ENCODE measurements around the gene HSFX4.
"Not testable (repeated sequence)": the region's sequence is repeated elsewhere in the genome, so short reads cannot be mapped to it uniquely, and the experiment has no call there.

The HSFX4 gene, protein sequence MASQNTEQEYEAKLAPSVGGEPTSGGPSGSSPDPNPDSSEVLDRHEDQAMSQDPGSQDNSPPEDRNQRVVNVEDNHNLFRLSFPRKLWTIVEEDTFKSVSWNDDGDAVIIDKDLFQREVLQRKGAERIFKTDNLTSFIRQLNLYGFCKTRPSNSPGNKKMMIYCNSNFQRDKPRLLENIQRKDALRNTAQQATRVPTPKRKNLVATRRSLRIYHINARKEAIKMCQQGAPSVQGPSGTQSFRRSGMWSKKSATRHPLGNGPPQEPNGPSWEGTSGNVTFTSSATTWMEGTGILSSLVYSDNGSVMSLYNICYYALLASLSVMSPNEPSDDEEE

DNA sequence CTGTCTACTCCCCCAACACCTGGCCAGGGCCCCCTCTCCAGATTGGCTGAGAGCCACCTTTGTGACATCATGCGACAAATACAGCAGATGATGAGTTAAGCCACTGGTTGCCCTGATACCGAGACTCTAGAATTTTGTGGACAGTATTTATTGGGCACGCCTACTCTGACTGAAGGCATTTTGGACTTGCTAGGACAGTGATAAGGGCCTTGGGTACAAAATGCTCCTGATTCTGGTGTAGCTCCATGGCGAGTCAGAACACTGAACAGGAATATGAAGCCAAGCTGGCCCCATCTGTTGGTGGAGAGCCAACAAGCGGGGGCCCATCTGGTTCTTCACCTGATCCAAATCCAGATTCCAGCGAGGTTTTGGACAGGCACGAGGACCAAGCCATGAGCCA, at the start of gene HSFX4:
Gene HSFX4 (plus strand): TSS at position 174 of the 400 bp plus-strand sequence. CDS start 72 bp downstream, at position 246.
- DNase-seq: not testable (repeated sequence)

DNA sequence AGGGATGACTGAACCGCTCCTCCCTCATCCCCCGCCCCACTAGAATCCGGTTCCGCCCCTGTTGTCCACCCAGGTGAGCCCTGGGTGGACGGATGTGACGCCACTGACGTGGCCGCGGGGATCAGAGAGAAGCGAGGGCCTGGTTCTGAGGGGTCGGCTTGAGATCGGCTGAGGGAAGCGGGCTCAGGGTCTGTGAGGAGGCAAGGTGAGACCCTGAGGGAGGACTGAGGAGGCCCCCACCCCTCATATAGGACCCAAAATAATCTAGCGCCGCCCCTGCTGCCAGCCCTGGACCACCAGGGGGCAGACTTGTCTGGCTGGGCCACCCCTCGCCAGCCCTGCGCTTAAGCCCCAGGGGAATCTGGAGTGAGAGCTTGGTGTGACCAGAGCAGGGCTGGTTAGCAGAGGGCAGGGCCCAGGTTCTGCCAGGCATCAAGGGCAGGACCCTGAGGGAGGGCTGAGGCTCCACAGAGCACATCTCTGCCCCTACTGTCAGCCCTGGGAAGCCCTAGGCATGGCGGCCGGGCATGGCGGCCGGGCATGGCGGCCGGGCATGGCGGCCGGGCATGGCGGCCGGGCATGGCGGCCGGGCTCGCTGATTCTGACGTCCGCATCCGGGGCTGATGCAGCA, 48.2 kb upstream of the HSFX4 start, which contains the start of gene MAGEA8:
Gene MAGEA8 (plus strand): TSS at position 103 of the 631 bp plus-strand sequence. CDS start 3,090 bp downstream, outside the sequence.
- no peak for DNase-seq

DNA sequence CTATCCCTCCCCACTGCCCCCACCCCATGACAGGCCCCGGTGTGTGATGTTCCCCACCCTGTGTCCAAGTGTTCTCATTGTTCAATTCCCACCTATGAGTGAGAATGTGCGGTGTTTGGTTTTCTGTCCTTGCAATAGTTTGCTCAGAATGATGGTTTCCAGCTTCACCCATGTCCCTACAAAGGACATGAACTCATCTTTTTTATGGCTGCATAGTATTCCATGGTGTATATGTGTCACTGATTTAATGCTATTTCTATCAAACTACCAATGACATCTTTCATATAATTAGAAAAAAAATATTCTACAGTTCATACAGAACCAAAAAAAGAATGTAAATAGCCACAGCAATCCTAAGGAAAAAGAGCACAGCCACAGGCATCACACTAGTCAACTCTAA, 38.5 kb upstream of the HSFX4 start:
- not testable (repeated sequence) for DNase-seq

DNA sequence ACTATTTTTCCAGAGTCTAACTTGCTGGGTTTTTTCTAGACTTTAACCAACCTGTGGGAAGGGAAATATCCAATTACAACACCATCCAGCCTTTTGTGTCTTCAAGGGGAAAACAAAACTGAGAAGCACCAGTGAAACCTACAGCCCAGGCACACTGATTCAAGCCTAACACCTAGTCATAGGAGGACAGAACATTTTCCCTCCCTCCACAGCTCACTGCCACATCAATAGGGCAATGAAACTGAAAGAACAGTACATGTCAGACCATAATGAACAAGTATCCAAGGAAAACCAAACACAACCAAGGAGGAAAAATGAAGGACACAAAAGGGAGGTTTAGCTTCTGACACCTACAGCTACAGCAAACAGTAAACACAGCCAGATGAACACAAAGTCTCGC, 30.8 kb upstream of the HSFX4 start:
- DNase-seq: no peak

DNA sequence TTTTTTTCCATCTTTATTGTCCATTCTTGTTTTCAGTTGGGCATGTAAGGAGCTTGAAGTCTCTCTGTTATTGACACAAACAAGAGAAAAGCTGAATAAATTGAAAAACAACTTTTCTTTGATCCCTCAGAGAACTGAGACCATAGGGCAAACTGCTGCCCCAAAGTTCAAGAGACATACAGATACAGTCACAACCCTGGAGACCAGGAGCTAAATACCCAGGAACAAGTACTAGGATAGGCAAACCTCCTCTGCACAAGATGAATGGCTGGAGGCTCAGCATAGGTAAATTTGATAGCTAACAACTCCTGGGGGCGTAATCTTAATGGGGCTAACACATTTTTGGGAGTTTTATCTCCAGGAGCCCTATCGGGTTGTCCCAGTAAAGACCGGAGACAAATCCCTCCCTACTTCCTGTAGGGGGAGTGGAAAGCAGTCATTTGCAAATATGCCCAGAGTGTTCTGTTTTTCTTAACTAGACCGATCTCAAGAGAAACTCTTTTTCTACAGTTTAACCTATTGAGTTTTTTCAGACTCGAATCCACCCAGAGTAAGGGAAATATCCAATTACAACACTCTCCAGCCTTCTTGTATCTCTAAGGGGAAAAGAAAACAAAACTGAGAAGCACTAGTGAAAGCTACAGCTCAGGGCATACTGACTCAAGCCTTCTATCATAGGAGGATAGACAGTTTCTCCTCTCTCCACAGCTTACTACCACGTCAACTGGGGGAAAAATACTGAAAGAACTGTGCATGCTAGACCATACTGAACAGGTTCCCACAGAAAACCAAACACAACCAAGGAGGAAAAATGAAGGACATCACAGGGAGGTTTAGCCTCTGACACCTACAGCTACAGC, 25.3 kb upstream of the HSFX4 start:
- no peak for DNase-seq

DNA sequence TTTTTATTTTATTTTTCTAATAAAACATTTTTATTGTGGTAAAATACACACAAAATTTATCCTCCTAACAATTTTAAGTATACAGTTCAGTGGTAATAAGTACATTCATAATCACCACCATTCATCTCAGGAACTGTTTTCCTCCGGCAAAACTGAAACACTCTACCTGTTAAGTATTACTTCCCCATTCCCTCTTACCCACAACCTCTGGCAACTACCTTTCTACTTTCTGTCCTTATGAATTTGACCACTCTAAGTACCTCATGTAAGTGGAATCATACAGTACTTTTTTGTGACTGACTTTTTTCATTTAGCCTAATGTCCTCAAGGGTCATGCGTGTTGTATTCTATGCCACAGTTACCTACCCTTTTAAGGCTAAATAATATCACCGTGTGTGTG, 21.1 kb upstream of the HSFX4 start:
- no peak for DNase-seq

DNA sequence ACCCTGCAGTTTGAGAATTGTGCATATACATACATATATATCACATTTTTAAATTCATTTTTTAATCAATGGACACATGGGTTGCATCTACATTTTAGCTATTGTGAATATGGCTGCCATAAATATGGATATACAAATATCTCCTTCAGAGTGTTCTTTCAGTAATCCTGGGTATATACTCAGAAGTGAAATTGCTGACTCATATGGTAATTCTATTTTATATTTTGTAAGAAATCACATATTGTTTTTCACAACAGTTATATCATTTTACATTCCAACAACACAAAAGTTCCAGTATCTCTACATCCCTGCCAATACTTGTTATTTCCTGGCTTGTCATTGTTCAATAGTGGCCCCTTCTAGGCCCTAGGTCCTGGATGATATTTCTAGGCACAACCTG, 20.6 kb upstream of the HSFX4 start:
- DNase-seq: no peak

DNA sequence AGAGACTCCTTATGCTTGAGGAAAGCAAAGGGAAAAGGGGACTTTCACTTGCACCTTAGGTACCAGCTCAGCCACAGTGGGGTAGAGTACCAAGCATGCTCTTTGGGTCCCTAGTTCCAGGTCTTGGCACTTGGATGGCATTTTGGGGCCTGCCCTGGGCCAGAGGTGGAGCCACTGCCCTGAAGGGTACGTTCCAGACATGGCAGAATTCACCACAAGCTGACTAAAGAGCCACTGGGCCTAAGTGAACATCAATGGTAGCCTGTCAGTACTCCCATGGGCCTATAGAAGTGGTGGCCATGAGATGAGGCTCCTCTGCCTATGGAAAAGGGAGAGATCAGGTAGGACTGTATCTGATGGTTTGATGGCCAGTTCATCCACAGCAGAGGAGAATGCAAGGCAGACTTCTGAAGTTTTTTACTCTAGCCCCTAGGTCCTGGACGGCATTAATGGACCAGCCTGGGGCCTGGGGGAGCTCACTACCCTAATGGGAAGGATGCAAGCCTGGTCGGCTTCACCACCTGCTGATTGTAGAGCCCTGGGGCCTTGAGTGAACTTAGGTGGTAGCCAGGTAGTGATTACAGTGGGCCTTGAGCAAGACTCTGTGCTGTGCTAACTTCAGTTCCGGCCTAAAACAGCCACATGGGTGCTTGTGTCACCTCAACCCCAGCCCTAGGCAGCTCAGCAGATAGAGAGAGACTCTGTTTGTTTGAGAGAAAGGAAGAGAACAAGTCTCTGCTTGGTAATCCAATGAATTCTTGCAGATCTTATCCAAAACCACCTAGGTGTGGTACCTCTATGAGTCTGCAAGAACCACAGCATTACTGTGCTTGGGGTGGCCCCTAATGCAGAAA, 19.8 kb upstream of the HSFX4 start:
- DNase-seq: no peak

DNA sequence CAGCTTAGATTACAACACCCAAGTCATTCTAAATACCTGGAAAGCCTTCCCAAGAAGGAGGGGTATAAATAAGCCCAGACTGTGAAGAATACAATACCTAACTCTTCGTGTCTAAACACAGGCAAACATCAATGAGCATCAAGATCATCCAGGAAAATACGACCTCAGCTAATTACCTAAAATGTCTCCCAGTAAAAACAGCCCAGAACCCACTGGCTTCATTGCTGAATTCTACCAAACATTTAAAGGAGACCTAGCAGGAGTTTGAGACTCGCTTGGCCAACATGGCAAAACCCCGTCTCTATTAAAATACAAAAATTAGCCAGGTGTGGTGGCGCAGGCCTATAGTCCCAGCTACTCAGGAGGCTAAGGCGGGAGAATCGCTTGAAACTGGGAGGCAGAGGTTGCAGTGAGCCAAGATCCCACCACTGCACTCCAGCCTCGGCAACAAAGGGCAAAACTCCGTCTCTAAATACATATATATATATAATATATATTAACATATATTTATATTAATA, 19.1 kb upstream of the HSFX4 start:
- no peak for DNase-seq

DNA sequence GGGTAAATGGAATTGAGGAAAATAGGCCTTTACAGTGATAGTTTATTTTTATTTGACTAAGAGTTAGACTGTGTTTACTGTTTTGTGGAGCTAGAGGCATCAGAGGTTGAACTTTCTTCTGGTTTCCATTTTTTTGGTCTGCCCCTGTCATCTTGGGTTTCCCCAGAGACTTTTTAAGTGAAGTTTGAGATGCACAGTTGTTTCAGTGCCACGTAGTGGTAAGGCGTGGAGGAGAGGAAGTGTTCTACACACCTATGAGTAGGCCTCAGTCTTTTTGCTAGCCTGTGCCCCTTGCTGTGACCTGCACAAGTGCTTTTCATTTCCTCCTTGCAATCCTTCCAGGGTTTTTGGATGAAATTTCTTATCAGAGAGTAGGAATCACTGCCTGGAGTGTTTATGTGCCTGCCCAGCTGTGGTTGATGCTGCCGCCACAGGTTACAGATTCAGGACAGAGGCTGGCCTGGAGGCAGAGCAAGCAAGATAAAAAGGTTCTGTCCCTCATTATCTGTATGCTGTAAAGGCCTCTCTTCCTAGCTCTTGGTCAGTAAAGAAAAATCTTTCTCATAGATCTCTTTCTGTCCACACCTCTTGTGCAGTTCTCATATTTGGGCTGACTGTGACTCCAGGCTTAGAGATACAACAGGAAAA, 12.5 kb upstream of the HSFX4 start:
- DNase-seq: no peak

DNA sequence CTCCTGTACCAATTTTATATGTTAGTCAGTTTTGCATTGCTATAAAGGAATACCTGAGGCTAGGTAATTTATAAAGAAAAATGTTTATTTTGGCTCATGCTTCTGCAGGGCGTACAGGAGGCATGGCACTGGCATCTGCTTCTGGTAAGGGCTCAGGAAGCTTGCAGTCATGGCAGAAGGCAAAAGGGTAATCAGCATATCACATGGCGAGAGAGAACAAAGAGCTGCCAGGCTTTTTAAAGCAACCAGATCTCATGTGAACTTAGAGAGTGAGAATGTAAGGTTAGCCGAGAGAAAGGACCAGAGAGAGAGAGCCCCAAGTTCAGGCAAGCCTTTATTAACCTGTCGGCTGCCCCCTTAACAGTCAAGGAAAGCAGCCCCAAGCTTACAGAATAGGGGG, 5.5 kb upstream of the HSFX4 start:
- DNase-seq: not testable (repeated sequence)

DNA sequence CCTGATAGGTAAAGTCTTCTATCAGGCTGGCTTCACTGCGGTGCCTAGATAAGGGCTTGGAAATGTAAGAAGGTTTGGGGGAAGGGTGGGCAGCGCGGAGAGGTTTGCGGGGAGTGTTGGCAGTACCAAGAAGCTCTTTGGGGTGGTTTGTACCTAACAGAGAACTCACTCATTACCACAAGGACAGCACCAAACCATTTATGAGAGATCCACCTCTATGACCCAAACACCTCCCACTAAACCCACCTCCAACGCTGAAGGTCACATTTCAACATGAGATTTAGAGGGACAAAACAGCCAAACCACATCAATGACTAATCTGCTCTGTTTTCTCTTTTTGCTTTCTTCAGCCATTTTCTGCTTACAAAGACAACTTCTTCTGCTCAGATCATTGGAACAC, 4.9 kb upstream of the HSFX4 start:
- not testable (repeated sequence) for DNase-seq

DNA sequence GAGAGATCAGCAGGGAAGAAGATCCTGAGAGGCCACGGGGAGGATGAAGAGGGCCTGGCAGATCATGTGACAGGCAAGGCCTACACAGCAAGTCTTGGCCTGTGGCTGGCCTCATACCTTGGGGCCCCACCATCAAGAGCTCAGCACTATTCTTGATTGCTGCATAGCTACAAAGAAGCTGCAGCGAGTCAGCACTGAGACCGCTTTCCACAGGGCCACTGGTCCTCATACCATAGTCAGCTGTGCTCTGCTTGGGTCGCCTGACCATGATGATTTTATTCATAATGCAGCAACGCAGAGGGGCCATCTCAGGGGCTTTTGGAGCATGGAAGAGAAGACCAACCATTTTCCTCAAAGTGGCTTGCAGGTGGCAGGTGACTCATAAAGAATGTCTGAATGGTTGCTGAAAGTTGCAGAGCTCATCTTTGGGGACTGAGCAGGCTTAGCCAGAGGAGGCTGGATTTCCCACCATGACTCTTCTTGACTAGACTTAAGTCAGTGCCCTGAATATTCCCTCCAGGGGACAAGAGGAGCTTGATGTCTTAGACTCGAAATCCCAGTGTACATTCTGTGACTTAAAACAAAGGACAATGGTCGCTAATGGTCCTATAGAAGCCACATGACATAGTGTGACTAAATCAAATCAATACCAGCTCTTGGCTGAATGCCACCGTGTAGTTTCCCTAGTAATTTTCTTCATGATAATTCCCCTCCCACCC, 2.0 kb upstream of the HSFX4 start:
- not testable (repeated sequence) for DNase-seq

DNA sequence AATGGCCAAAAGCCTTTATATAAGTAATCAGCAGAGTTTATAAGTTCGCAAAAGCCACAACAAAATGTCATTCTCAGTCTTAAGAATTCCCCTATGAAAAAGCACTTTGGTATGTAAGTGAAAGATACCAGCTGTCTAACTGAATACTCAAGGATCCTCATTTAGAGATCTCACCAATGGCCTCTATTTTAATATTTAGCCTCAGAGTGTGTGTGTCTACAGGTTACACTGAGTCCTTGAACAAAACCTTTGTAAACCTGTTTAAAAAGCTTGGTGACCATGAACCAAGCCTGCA, 1.5 kb upstream of the HSFX4 start:
- not testable (repeated sequence) for DNase-seq

DNA sequence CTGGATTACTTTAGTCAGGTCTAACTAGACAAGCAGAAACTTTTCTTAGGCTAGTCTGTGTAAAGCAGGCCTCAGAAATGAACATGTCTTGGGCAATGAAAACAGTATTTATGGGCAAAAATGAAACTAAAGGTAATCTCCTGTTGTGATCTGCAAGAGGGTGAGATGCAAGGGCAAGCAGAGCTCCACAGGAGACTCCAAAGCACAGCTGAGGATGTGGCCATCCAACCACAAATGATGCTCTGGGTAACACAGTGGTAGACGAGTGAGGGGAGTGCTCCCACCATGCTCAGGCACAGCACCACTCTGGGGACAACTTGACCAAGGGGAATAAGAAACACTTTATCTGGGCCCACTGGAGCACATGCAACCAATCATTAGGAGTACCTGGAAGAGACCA, 738 bp upstream of the HSFX4 start:
- not testable (repeated sequence) for DNase-seq

DNA sequence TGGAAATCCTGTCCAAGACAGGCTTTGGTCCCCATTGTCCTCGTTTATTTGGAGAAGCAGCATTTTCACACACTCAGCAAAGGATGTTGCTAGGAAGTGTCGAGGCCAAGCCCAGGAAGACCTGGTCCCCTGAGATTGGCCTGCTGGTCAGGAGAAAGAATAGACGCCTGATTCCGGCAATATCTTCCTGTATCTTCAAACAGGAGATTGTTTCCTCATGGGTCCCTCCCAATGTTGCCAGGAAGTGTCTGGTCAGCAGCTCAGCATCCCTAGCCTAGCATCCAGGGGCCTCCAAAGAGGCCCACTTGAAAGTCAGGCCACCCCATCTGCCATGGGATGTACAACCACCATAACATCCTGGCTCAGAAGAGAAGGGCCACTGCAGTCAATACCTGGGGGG, 2.0 kb downstream of the HSFX4 start:
- DNase-seq: not testable (repeated sequence)

DNA sequence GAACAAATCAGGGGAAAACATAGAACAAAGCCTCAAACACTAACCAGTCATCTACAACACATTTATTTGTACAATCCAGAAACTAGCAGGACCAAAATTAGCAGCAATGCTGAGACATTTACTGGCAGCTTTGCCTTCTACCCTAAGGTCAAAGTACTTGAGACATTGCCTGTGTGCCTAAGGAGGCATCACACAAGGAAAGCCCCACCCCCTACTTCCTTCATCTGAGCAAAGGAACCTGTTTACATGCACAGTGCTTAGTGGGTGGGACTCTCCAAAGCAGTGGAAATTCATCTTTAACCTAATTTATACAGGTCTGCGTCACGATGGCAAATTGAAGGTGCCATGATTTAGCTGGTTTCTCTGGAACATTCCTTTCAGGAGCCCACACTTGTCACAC, 2.8 kb downstream of the HSFX4 start:
- DNase-seq: not testable (repeated sequence)

DNA sequence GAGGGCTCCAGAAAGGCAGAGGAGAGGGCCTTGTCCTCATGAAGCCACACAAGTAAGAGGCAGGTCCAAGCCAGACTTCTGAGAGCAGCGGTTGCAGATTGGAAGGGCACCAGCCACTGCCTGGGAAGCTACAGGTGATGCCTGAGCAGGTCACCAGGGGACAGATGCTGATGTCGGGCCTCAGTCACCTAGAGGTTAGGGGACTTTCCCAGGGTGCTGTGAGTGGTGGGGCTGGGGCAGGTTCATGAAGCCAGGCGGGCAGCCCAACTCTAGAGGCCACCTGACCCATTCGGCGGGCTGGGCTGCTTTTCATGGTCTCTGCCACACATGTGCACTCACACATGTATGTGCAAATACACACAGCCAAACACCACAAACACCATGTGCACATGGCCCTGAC, 3.6 kb downstream of the HSFX4 start:
- DNase-seq: not testable (repeated sequence)

DNA sequence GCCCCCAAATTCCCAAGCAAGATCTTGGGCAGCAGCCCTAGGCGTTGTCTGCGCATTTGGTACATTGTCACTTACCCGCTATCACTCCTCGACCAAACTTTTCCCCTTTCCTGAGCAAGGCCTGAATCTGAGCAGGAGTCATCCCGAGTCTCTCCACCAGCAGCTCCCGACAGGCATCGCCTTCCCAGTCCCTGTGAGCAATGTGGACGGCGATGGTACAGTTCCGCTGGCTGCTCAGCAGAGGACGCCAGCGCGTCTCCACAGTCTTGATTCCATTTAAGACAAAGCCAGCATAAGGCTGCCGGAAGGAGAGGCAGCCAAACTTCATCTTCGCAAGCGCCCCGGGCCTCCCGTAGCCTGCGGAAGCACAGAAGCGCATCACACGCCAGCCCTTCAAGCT, 4.2 kb downstream of the HSFX4 start:
- DNase-seq: not testable (repeated sequence)

DNA sequence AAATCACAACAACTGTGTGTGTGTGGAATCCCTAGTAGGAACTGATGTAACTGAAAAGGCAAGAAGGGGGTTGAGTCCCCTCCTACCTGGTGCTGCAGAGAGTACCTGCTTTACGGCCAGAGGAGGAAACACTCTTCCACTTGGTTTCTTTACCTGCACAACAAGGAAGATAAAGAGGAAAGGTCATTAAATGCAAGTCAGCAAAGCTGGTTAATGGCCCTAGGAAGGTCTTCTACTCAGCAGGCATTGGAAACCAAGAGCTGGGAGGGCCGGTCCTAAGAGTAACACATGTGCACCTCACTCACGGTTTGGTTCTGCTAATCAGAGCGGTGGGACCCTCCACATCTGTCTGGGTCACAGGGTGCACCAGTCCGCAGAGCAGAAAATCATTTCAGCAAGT, 8.0 kb downstream of the HSFX4 start:
- not testable (repeated sequence) for DNase-seq

DNA sequence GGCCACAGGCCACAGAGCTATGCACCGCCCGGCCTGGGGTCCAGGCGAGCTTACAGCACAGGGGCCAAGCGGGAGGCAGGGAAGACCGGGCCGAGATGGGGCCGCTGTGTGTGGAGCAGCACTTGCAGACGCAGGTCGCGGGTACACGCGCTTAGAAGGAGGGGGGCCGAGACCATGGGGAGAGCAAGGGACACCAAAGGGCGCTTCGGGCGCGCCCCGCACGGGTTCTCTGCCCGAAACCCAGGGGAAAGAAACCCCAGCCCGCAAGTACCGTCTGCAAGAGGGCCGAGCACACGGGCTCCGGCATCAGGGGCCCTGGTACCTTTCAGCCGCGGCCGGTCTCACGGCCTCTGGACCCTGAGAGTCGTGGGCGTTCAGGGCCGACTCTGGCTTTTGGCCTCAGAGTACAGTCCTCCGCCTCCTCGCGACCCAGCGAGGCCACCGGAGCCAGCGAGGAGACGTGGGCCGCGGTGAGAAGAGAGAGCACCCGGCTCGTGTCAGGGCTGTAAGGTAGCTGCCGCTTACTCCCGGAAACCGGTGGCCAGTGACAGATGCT, 8.6 kb downstream of the HSFX4 start:
- DNase-seq: peak; percentile 18
